Nephron progenitor cell (in vitro differentiated cells): Measurements from ENCODE around the gene CCDC92B.

Experiments used
- DNase-seq: peaks from one replicate; pipeline ENCODE4 v3.0.0; 2021
- H3K27ac Mint-ChIP-seq: 2 replicates; pipeline ENCODE4 v1.8.0; 2021; ENCODE audit warnings: mild to moderate bottlenecking, moderate library complexity, mixed read lengths
- H3K27me3 Mint-ChIP-seq: 2 replicates; pipeline ENCODE4 v1.8.0; 2021; ENCODE audit warnings: mild to moderate bottlenecking, low read depth, mixed read lengths; ENCODE audit not compliant: poor library complexity
- H3K36me3 Mint-ChIP-seq: 2 replicates; pipeline ENCODE4 v1.8.0; 2021; ENCODE audit warnings: low read depth, mixed read lengths
- H3K4me1 Mint-ChIP-seq: 2 replicates; pipeline ENCODE4 v1.8.0; 2021; ENCODE audit warnings: mixed read lengths
- H3K4me3 Mint-ChIP-seq: 2 replicates; pipeline ENCODE4 v1.8.0; 2021; ENCODE audit warnings: mild to moderate bottlenecking, moderate library complexity, mixed read lengths
- H3K9me3 Mint-ChIP-seq: 2 replicates; pipeline ENCODE4 v1.8.0; 2021; ENCODE audit warnings: mild to moderate bottlenecking, moderate library complexity, mixed read lengths
- TF ChIP-seq, protein P1 (sequence below): fragments of 200-600 bp; sonication (generic); IDR thresholded peaks from 2 replicates; pipeline ENCODE4 v1.5.0; 2021; ENCODE audit warnings: antibody characterized with exemption

The CCDC92B gene

DNA sequence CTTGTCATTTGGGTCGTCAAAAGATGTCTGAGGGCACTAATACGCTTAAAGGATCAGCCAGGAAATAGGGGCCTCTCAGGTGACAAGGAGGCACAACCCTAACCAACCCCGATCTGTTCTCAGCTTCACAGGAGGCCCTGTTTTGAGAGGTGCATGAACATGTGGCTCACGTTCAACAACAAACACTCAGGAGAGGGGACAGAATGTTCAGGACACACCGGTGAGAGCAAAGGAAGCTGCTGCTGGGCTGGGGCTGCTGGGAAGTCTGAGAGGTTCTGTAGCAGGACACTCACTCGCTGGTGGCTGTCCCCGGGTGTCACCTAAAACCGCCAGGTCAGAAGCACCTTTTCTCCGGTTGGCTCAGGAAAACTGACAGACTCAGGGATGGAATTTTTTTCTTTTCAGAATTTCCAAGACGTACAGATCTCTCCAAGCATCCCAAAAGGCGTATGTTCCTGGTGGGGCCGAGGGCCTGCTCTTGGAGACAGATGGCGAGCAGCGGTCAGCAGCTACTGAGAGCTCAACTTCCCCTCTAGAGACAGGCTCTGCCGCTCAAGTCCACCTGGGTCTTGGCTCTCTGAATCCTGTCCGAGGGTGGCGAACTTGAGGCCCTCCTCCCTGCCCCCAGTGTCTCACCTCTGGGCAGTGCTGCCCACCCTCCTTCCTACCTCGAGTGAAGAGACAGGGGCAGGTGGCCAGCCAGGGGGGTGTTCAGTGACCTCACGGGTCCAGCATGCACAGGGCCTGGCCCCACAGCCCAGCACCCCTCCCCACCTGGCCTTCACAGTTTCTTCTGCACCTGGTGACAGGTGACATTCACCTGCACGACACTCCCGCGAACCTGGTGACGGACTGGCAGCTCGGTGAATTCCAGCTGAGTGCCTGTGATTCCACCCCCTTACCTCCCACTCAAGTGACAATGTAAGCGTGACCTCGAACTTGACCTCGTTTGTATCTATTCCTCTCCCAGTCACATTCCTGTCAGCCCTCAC lies 60.8 kb downstream of the CCDC92B start:
- H3K27me3 Mint-ChIP-seq, result no peaks in the 10 kb centered on the region
- H3K4me3 Mint-ChIP-seq, result no peak overlapping the region
- TF ChIP-seq, protein P1, sequence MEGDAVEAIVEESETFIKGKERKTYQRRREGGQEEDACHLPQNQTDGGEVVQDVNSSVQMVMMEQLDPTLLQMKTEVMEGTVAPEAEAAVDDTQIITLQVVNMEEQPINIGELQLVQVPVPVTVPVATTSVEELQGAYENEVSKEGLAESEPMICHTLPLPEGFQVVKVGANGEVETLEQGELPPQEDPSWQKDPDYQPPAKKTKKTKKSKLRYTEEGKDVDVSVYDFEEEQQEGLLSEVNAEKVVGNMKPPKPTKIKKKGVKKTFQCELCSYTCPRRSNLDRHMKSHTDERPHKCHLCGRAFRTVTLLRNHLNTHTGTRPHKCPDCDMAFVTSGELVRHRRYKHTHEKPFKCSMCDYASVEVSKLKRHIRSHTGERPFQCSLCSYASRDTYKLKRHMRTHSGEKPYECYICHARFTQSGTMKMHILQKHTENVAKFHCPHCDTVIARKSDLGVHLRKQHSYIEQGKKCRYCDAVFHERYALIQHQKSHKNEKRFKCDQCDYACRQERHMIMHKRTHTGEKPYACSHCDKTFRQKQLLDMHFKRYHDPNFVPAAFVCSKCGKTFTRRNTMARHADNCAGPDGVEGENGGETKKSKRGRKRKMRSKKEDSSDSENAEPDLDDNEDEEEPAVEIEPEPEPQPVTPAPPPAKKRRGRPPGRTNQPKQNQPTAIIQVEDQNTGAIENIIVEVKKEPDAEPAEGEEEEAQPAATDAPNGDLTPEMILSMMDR, result no peak
- no peaks in the 10 kb centered on the region for H3K9me3 Mint-ChIP-seq
- H3K36me3 Mint-ChIP-seq, result peaks cover 8% of the 10 kb centered on the region
- DNase-seq, result no peak
- peaks cover 27% of the 10 kb centered on the region for H3K4me1 Mint-ChIP-seq
- H3K27ac Mint-ChIP-seq, result peak overlapping the region; percentile 83

DNA sequence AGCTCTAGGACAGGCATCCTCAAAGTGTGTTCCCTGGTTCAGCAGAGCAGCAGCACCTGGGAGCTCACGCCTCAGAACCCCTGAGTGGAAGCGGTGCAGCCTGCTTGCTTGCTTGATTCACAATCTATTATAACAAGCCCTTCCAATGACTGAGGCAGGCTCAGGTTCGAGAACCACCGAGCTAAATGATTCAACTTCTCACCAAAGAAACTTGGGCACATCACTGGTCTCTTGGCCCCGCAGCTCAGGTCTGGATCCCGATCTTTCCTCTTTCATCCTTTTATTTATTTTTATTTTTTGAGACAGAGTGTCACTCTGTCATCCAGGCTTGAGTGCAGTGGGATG lies 62.4 kb downstream of the CCDC92B start:
- no peaks in the 10 kb centered on the region for H3K9me3 Mint-ChIP-seq
- no peaks in the 10 kb centered on the region for H3K27me3 Mint-ChIP-seq
- H3K4me3 Mint-ChIP-seq, result no peak overlapping the region
- peaks cover 19% of the 10 kb centered on the region for H3K36me3 Mint-ChIP-seq
- H3K4me1 Mint-ChIP-seq, result peaks cover 41% of the 10 kb centered on the region
- TF ChIP-seq, protein P1, result no peak
- DNase-seq, result no peak
- H3K27ac Mint-ChIP-seq, result peak overlapping the region; percentile 82

DNA sequence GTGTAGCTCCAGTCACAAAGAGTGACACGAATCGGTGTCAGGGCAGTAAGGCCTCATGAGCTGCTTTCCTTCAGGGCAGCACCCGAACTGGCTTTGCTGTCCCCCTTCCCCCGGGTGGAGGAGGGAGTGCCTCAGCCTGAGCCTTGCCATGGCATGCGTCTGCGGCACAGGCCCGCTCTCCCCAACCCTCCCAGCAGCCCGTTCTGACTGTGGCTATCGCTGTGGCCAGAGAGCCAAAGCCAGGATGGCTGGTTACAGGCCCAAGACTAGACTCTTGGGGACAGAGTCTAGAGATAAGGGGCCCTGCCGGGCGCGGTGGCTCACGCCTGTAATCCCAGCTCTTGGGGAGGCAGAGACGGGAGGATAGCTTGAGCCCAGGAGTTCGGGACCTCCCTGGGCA lies 63.8 kb downstream of the CCDC92B start:
- no peaks in the 10 kb centered on the region for H3K9me3 Mint-ChIP-seq
- TF ChIP-seq, protein P1, result no peak
- H3K4me1 Mint-ChIP-seq, result peaks cover 50% of the 10 kb centered on the region
- no peak overlapping the region for H3K27ac Mint-ChIP-seq
- no peak overlapping the region for H3K4me3 Mint-ChIP-seq
- no peak for DNase-seq
- no peaks in the 10 kb centered on the region for H3K27me3 Mint-ChIP-seq
- peaks cover 31% of the 10 kb centered on the region for H3K36me3 Mint-ChIP-seq

DNA sequence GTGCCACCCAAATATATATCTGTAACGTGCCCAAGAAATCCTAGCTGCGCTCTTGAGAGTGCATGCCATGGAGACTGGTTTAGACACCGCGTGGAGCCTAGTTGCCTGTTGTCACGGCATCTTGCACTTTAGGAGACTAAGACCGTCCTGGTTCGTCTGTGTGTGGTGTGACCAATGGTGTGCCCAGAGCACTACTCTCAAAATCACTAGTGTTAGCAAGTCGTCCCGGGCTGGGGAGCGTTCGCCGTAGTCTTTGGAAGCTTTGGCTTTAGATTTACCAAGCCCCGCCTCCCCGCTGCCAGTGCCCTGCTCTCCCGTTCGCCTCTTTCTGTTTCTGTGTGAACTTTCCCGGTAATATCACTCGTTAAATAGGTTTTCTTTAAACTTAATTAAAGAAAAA lies 64.9 kb downstream of the CCDC92B start:
- peaks cover 43% of the 10 kb centered on the region for H3K36me3 Mint-ChIP-seq
- H3K4me3 Mint-ChIP-seq, result no peak overlapping the region
- H3K9me3 Mint-ChIP-seq, result no peaks in the 10 kb centered on the region
- H3K27ac Mint-ChIP-seq, result peak overlapping the region; percentile 95
- H3K4me1 Mint-ChIP-seq, result peaks cover 50% of the 10 kb centered on the region
- H3K27me3 Mint-ChIP-seq, result no peaks in the 10 kb centered on the region
- DNase-seq, result no peak
- TF ChIP-seq, protein P1, result no peak

DNA sequence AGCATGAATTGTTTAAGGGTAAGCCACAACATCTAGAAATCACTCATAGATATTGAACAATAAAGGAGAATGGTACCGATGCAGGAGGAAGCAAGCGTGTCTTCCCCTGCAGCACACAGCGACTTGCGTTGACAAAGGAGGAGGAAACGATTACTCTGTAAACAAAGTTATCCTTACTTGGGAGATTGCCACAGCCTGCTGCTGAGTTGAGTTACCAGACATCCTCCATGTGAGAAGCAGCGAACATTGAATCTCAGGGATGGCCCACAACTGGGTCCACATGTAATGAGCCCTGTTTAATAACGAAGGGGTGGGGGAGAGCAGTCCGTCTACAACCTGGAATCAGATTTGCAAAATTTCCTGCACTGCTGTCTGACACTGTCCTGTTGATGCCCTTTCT lies 65.5 kb downstream of the CCDC92B start:
- Mint-ChIP-seq H3K9me3 (no peaks in the 10 kb centered on the region), H3K4me1 (peaks cover 45% of the 10 kb centered on the region), H3K36me3 (peaks cover 49% of the 10 kb centered on the region), H3K4me3 (no peak overlapping the region), H3K27me3 (no peaks in the 10 kb centered on the region), H3K27ac (peak overlapping the region; percentile 95)
- TF ChIP-seq, protein P1, result no peak
- DNase-seq, result no peak
